MM.1S (cell line): Measurements from ENCODE around the gene PAM16.

ENCODE experiments used
- DNase-seq: peaks from one replicate; pipeline ENCODE4 v3.0.0-alpha.2; 2015
- H2AFZ ChIP-seq: fragments of 300-600 bp; sonication (generic); 2 replicates; pipeline ENCODE4 v1.6.0; 2016; ENCODE audit warnings: antibody characterized with exemption, low read length
- H3F3A ChIP-seq: fragments of 300-600 bp; sonication (generic); 2 replicates; pipeline ENCODE4 v1.6.1; 2016; ENCODE audit warnings: mild to moderate bottlenecking, antibody characterized with exemption, low read length, moderate library complexity, mixed read lengths; ENCODE audit not compliant: insufficient read depth
- H3K27ac ChIP-seq: fragments of 300-600 bp; sonication (generic); 2 replicates; pipeline ENCODE4 v1.5.1; 2016; ENCODE audit warnings: mild to moderate bottlenecking, low read length
- H3K27me3 ChIP-seq: fragments of 300-600 bp; sonication (generic); replicated peaks from 2 replicates; pipeline ENCODE4 v1.6.0; 2016; ENCODE audit warnings: low read length; ENCODE audit not compliant: insufficient read depth
- H3K36me3 ChIP-seq: fragments of 300-600 bp; sonication (generic); replicated peaks from 2 replicates; pipeline ENCODE4 v1.6.1; 2016; ENCODE audit warnings: mild to moderate bottlenecking, low read length, mixed read lengths; ENCODE audit not compliant: insufficient read depth
- H3K4me1 ChIP-seq: fragments of 300-600 bp; sonication (generic); 2 replicates; pipeline ENCODE4 v1.6.1; 2016; ENCODE audit warnings: low read length, mixed read lengths
- H3K4me2 ChIP-seq: fragments of 300-600 bp; sonication (generic); 2 replicates; pipeline ENCODE4 v1.6.0; 2016; ENCODE audit warnings: low read depth, low read length
- H3K4me3 ChIP-seq: fragments of 300-600 bp; sonication (generic); 2 replicates; pipeline ENCODE4 v1.5.1; 2016; ENCODE audit warnings: low read length, mixed read lengths
- H3K79me2 ChIP-seq: fragments of 300-600 bp; sonication (generic); 2 replicates; pipeline ENCODE4 v1.6.1; 2016; ENCODE audit warnings: mixed run types, low read length, mixed read lengths
- H3K9ac ChIP-seq: fragments of 300-600 bp; sonication (generic); 2 replicates; pipeline ENCODE4 v1.6.1; 2016; ENCODE audit warnings: low read length, mixed read lengths
- H3K9me2 ChIP-seq: fragments of 300-600 bp; sonication (generic); replicated peaks from 2 replicates; pipeline ENCODE4 v1.6.1; 2016; ENCODE audit warnings: mild to moderate bottlenecking, low read length, mixed read lengths; ENCODE audit not compliant: insufficient read depth
- H3K9me3 ChIP-seq: fragments of 300-600 bp; sonication (generic); replicated peaks from 2 replicates; pipeline ENCODE4 v1.6.1; 2016; ENCODE audit warnings: mild to moderate bottlenecking, low read length, mixed read lengths; ENCODE audit not compliant: insufficient read depth
- H4K20me1 ChIP-seq: fragments of 300-600 bp; sonication (generic); 2 replicates; pipeline ENCODE4 v1.6.1; 2016; ENCODE audit warnings: mild to moderate bottlenecking, low read length, moderate library complexity, mixed read lengths; ENCODE audit not compliant: insufficient read depth
- EZH2 ChIP-seq: fragments of 300-600 bp; sonication (generic); optimal IDR thresholded peaks from 2 replicates; pipeline ENCODE3; 2017; ENCODE audit warnings: low read depth, mild to moderate bottlenecking, antibody characterized with exemption, low read length, mixed read lengths
- EZH2phosphoT487 ChIP-seq: fragments of 300-600 bp; sonication (generic); IDR thresholded peaks from 2 replicates; pipeline ENCODE4 v1.6.1; 2018; ENCODE audit warnings: antibody characterized with exemption, low read length
- TF ChIP-seq, protein P1 (sequence below): fragments of 300-600 bp; sonication (generic); IDR thresholded peaks from 2 replicates; pipeline ENCODE4 v1.5.1; 2016; ENCODE audit warnings: antibody characterized with exemption, low read length, mixed read lengths

Gene PAM16

GRCh38 chr16:4353675-4354074 lies 2.6 kb upstream of the PAM16 start:
- Histone ChIP-seq H3K27ac (no peak overlapping the region), H3K27me3 (no peaks in the 10 kb centered on the region), H3K36me3 (no peaks in the 10 kb centered on the region), H3K9me3 (no peaks in the 10 kb centered on the region), H3F3A (peaks cover 19% of the 10 kb centered on the region), H2AFZ (no peak overlapping the region), H3K9me2 (no peaks in the 10 kb centered on the region), H3K4me3 (no peak overlapping the region), H3K4me2 (no peak overlapping the region), H3K4me1 (0 out of 2 replicates have a peak, but pooled peaks cover 4% of the 10 kb centered on the region), H4K20me1 (no peaks in the 10 kb centered on the region), H3K79me2 (peaks cover 20% of the 10 kb centered on the region), H3K9ac (no peak overlapping the region)
- TF ChIP-seq EZH2phosphoT487 (no peak), EZH2 (no peak)
- TF ChIP-seq, protein P1, sequence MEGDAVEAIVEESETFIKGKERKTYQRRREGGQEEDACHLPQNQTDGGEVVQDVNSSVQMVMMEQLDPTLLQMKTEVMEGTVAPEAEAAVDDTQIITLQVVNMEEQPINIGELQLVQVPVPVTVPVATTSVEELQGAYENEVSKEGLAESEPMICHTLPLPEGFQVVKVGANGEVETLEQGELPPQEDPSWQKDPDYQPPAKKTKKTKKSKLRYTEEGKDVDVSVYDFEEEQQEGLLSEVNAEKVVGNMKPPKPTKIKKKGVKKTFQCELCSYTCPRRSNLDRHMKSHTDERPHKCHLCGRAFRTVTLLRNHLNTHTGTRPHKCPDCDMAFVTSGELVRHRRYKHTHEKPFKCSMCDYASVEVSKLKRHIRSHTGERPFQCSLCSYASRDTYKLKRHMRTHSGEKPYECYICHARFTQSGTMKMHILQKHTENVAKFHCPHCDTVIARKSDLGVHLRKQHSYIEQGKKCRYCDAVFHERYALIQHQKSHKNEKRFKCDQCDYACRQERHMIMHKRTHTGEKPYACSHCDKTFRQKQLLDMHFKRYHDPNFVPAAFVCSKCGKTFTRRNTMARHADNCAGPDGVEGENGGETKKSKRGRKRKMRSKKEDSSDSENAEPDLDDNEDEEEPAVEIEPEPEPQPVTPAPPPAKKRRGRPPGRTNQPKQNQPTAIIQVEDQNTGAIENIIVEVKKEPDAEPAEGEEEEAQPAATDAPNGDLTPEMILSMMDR: no peak
- no peak for DNase-seq

DNA sequence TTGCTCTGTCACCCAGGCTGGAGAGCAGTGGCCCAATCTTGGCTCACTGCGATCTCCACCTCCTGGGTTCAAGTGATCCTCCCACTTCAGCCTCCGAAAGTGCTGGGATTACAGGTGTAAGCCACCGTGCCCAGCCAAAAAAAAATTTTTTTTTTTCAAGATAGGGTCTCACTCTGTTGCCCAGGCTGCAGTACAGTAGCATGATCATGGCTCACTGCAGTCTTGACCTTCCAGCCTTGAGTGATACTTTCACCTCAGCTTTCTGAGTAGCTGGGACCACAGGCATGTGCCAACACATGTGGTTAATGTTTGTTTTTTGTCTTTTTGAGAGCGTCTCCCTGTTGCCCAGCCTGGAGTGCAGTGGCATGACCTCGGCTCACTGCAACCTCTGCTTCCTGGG lies 1.7 kb upstream of the PAM16 start:
- Histone ChIP-seq H3K36me3 (no peaks in the 10 kb centered on the region), H3K9ac (no peak overlapping the region), H3F3A (peaks cover 19% of the 10 kb centered on the region), H3K4me3 (no peak overlapping the region), H3K4me2 (no peak overlapping the region), H3K9me2 (no peaks in the 10 kb centered on the region), H3K4me1 (0 out of 2 replicates have a peak, but pooled peaks cover 4% of the 10 kb centered on the region), H3K27me3 (no peaks in the 10 kb centered on the region), H3K9me3 (no peaks in the 10 kb centered on the region), H3K79me2 (peaks cover 28% of the 10 kb centered on the region), H2AFZ (no peak overlapping the region), H3K27ac (no peak overlapping the region), H4K20me1 (no peaks in the 10 kb centered on the region)
- TF ChIP-seq EZH2 (no peak), EZH2phosphoT487 (no peak)
- TF ChIP-seq, protein P1: no peak
- DNase-seq: no peak

DNA sequence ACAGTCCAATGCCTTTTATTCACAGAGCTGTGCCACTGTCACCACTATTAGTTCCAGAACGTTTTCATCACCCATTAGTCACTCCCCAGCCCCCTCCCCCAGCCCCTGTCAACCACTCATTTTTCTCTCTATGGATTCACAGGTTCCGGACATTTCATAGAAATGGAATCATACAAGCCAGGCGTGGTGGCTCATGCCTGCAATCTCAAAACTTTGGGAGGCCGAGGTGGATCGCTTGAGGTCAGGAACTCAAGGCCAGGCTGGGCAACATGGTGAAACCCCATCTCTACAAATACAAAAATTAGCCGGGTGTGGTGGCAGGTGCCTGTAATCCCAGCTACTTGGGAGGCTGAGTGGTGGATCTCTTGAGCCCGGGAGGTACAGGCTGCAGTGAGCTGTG lies 759 bp upstream of the PAM16 start:
- H3K4me2 ChIP-seq: peak overlapping the region; percentile 49; the same call in 1 of the 2 replicates
- no peak for TF ChIP-seq EZH2phosphoT487
- TF ChIP-seq EZH2: no peak
- TF ChIP-seq, protein P1: no peak
- no peaks in the 10 kb centered on the region for H4K20me1 ChIP-seq
- H3K27me3 ChIP-seq: no peaks in the 10 kb centered on the region
- no peaks in the 10 kb centered on the region for H3K36me3 ChIP-seq
- H3K79me2 ChIP-seq: peaks cover 38% of the 10 kb centered on the region
- no peak for DNase-seq
- H3K27ac ChIP-seq: peak overlapping the region; percentile 16
- H3F3A ChIP-seq: peaks cover 19% of the 10 kb centered on the region
- no peaks in the 10 kb centered on the region for H3K9me3 ChIP-seq
- H3K4me1 ChIP-seq: 0 out of 2 replicates have a peak, but pooled peaks cover 4% of the 10 kb centered on the region
- no peak overlapping the region for H2AFZ ChIP-seq
- H3K4me3 ChIP-seq: no peak overlapping the region
- H3K9ac ChIP-seq: no peak overlapping the region
- H3K9me2 ChIP-seq: no peaks in the 10 kb centered on the region
